Measurements from ENCODE around the gene PTPRM. TPM values are rescaled to one million over a fixed set of nuclear protein-coding genes. Genes with fewer than 3 reads are reported as not detected.

Gene PTPRM
- total RNA-seq, 1 donor, result 64.2 TPM

- H3K4me3 ChIP-seq (ENCODE audit: low read depth, low read length), result no peak overlapping the region
- no peak for TF ChIP-seq CTCF (IDR thresholded peaks at IDR 0.05; ENCODE audit: insufficient read depth, low read length)
These were observed 464.4 kb downstream of the PTPRM start for GRCh38 chr18:8031496-8031895.

GRCh38 chr18:8034674-8035073 lies 467.6 kb downstream of the PTPRM start:
- no peak overlapping the region for H3K4me3 ChIP-seq (ENCODE audit: low read depth, low read length)
- TF ChIP-seq CTCF (IDR thresholded peaks at IDR 0.05; ENCODE audit: insufficient read depth, low read length), result no peak
- DNase-seq (ENCODE audit: low read depth), result no peak

More at GRCh38 chr18:8031496-8031895, 464.4 kb downstream of the PTPRM start:
- DNase-seq (ENCODE audit: low read depth), result no peak

GRCh38 chr18:8036551-8036950 lies 469.4 kb downstream of the PTPRM start:
- no peak for TF ChIP-seq CTCF (IDR thresholded peaks at IDR 0.05; ENCODE audit: insufficient read depth, low read length)
- no peak overlapping the region for H3K4me3 ChIP-seq (ENCODE audit: low read depth, low read length)
- DNase-seq (ENCODE audit: low read depth), result no peak

- H3K4me3 ChIP-seq (ENCODE audit: low read depth, low read length), result no peak overlapping the region
- TF ChIP-seq CTCF (IDR thresholded peaks at IDR 0.05; ENCODE audit: insufficient read depth, low read length), result no peak
- DNase-seq (ENCODE audit: low read depth), result no peak
These were observed 470.2 kb downstream of the PTPRM start for GRCh38 chr18:8037296-8037695.

- TF ChIP-seq CTCF (IDR thresholded peaks at IDR 0.05; ENCODE audit: insufficient read depth, low read length), result no peak
- H3K4me3 ChIP-seq (ENCODE audit: low read depth, low read length), result no peak overlapping the region
These were observed 472.9 kb downstream of the PTPRM start for GRCh38 chr18:8040021-8040420.

GRCh38 chr18:8041526-8042111 lies 474.5 kb downstream of the PTPRM start:
- TF ChIP-seq CTCF (IDR thresholded peaks at IDR 0.05; ENCODE audit: insufficient read depth, low read length), result no peak

More at GRCh38 chr18:8040021-8040420, 472.9 kb downstream of the PTPRM start:
- no peak for DNase-seq (ENCODE audit: low read depth)

GRCh38 chr18:8044004-8044403 lies 476.9 kb downstream of the PTPRM start:
- TF ChIP-seq CTCF (IDR thresholded peaks at IDR 0.05; ENCODE audit: insufficient read depth, low read length), result no peak
- DNase-seq (ENCODE audit: low read depth), result no peak
- H3K4me3 ChIP-seq (ENCODE audit: low read depth, low read length), result no peak overlapping the region

More at GRCh38 chr18:8041526-8042111, 474.5 kb downstream of the PTPRM start:
- DNase-seq (ENCODE audit: low read depth), result no peak
- H3K4me3 ChIP-seq (ENCODE audit: low read depth, low read length), result no peak overlapping the region

All from fibroblast of the aortic adventitia (primary cell).